ENCODE data around the gene PRRC2B. TPM values are rescaled to one million over a fixed set of nuclear protein-coding genes. Genes with fewer than 3 reads are reported as not detected.

The PRRC2B gene
- total RNA-seq, 1 donor: 70.9 TPM

- H4K20me1 ChIP-seq (ENCODE audit: insufficient read depth, low read length): peaks cover 32% of the 10 kb centered on the region
- no peak overlapping the region for H2AFZ ChIP-seq (ENCODE audit: low read length)
- H3K27me3 ChIP-seq (ENCODE audit: insufficient read depth, low read length): no peaks in the 10 kb centered on the region
- peaks cover 90% of the 10 kb centered on the region for H3K36me3 ChIP-seq (ENCODE audit: insufficient read depth, low read length)
- H3K9me3 ChIP-seq (ENCODE audit: low read depth, low read length): no peaks in the 10 kb centered on the region
- H3K27ac ChIP-seq (ENCODE audit: low read depth, low read length): no peak overlapping the region
- H3K4me2 ChIP-seq (ENCODE audit: insufficient read depth, low read length): no peak overlapping the region
- TF ChIP-seq CTCF (IDR thresholded peaks at IDR 0.05; ENCODE audit: extremely low read depth, low read depth, low read length): no peak
- peak; percentile 54 for DNase-seq (ENCODE audit: insufficient read length, low spot score, missing footprints)
- peaks cover 44% of the 10 kb centered on the region for H3K79me2 ChIP-seq (ENCODE audit: insufficient read depth, low read length)
- H3K4me3 ChIP-seq (ENCODE audit: insufficient read depth, low read length): no peak overlapping the region
- H3K4me1 ChIP-seq (ENCODE audit: insufficient read depth, low read length): no peaks in the 10 kb centered on the region
Observed at GRCh38 chr9:131482343-131483006, 88.6 kb downstream of the PRRC2B start.

GRCh38 chr9:131483319-131484050, 89.6 kb downstream of the PRRC2B start:
- TF ChIP-seq CTCF (IDR thresholded peaks at IDR 0.05; ENCODE audit: extremely low read depth, low read depth, low read length): no peak
- Histone ChIP-seq H3K36me3 (ENCODE audit: insufficient read depth, low read length) (peaks cover 92% of the 10 kb centered on the region), H3K4me3 (ENCODE audit: insufficient read depth, low read length) (no peak overlapping the region), H3K4me1 (ENCODE audit: insufficient read depth, low read length) (no peaks in the 10 kb centered on the region), H4K20me1 (ENCODE audit: insufficient read depth, low read length) (peaks cover 36% of the 10 kb centered on the region), H2AFZ (ENCODE audit: low read length) (no peak overlapping the region), H3K27me3 (ENCODE audit: insufficient read depth, low read length) (no peaks in the 10 kb centered on the region), H3K27ac (ENCODE audit: low read depth, low read length) (no peak overlapping the region), H3K9me3 (ENCODE audit: low read depth, low read length) (no peaks in the 10 kb centered on the region), H3K79me2 (ENCODE audit: insufficient read depth, low read length) (peaks cover 38% of the 10 kb centered on the region), H3K4me2 (ENCODE audit: insufficient read depth, low read length) (no peak overlapping the region)
- DNase-seq (ENCODE audit: insufficient read length, low spot score, missing footprints): peak; percentile 49

- Histone ChIP-seq H3K4me1 (ENCODE audit: insufficient read depth, low read length) (no peaks in the 10 kb centered on the region), H2AFZ (ENCODE audit: low read length) (no peak overlapping the region), H4K20me1 (ENCODE audit: insufficient read depth, low read length) (peaks cover 40% of the 10 kb centered on the region), H3K79me2 (ENCODE audit: insufficient read depth, low read length) (peaks cover 35% of the 10 kb centered on the region), H3K36me3 (ENCODE audit: insufficient read depth, low read length) (peaks cover 92% of the 10 kb centered on the region), H3K27me3 (ENCODE audit: insufficient read depth, low read length) (no peaks in the 10 kb centered on the region), H3K9me3 (ENCODE audit: low read depth, low read length) (no peaks in the 10 kb centered on the region), H3K27ac (ENCODE audit: low read depth, low read length) (no peak overlapping the region), H3K4me2 (ENCODE audit: insufficient read depth, low read length) (no peak overlapping the region), H3K4me3 (ENCODE audit: insufficient read depth, low read length) (no peak overlapping the region)
- peak; percentile 19 for DNase-seq (ENCODE audit: insufficient read length, low spot score, missing footprints)
- TF ChIP-seq CTCF (IDR thresholded peaks at IDR 0.05; ENCODE audit: extremely low read depth, low read depth, low read length): no peak
Observed at GRCh38 chr9:131484051-131484445, 90.2 kb downstream of the PRRC2B start.

GRCh38 chr9:131484560-131485185, 90.8 kb downstream of the PRRC2B start:
- H3K9me3 ChIP-seq (ENCODE audit: low read depth, low read length): no peaks in the 10 kb centered on the region
- peaks cover 40% of the 10 kb centered on the region for H4K20me1 ChIP-seq (ENCODE audit: insufficient read depth, low read length)
- no peak overlapping the region for H2AFZ ChIP-seq (ENCODE audit: low read length)
- H3K4me2 ChIP-seq (ENCODE audit: insufficient read depth, low read length): no peak overlapping the region
- no peaks in the 10 kb centered on the region for H3K27me3 ChIP-seq (ENCODE audit: insufficient read depth, low read length)
- TF ChIP-seq CTCF (IDR thresholded peaks at IDR 0.05; ENCODE audit: extremely low read depth, low read depth, low read length): no peak
- no peak overlapping the region for H3K4me3 ChIP-seq (ENCODE audit: insufficient read depth, low read length)
- DNase-seq (ENCODE audit: insufficient read length, low spot score, missing footprints): peak; percentile 72
- H3K27ac ChIP-seq (ENCODE audit: low read depth, low read length): no peak overlapping the region
- H3K79me2 ChIP-seq (ENCODE audit: insufficient read depth, low read length): peaks cover 29% of the 10 kb centered on the region
- H3K36me3 ChIP-seq (ENCODE audit: insufficient read depth, low read length): peaks cover 92% of the 10 kb centered on the region
- no peaks in the 10 kb centered on the region for H3K4me1 ChIP-seq (ENCODE audit: insufficient read depth, low read length)

Data from osteoblast (primary cell).